Measurements from ENCODE around the gene MNAT1.
"Not testable (repeated sequence)": the region's sequence is repeated elsewhere in the genome, so short reads cannot be mapped to it uniquely, and the experiment has no call there.

The MNAT1 gene

DNA sequence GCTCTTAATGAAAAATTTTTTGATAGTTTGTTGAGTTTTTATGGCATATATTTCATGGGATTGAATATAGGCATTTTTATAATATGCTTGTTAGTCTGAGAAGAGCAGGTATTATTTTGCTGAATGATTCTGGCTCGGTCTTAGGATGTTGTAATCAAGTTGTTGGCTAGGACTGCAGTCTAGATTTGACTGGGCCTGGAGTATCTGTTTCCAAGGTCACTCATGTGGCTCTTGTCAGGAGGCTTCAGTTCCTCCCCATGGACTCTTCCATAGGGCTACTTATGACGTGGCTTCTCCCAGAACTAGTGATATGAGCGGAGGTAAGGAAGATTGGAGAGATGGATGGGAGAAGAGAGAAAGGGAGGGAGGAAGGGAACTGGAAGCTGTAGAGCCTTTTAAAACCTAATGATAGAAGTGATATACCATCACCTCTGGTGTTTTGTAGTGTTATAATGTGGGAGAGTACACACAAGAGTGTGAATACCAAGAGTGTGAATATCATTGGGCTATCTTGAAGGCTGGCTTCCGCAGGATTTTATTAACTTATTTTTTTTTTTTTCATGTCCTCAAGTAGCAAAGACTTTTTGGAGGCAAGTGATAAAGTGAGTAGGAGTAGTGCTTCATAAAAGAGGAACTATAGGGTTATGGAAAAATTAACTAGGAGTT is 4.4 kb downstream of the MNAT1 start:
- DNase-seq, result peak; percentile 39

DNA sequence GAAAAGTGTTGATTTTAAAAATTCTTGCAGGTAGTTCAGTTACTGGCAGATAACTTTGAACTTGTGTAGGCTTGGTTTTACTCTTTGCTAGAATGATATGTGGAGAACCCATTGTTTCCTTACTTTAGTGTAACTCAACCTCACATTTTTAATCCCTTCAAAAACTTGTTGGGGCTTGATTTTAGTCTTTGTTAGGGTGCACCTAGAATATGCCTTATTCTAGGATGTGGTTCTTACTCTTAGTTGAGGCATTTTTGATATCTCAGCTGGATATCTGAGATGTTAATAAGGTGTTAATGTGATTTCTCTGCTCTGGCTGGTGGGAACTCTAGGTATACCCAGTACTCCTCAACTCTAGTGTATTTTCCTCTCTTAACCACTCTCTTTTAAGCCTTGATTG is 10.0 kb downstream of the MNAT1 start:
- DNase-seq, result no peak

DNA sequence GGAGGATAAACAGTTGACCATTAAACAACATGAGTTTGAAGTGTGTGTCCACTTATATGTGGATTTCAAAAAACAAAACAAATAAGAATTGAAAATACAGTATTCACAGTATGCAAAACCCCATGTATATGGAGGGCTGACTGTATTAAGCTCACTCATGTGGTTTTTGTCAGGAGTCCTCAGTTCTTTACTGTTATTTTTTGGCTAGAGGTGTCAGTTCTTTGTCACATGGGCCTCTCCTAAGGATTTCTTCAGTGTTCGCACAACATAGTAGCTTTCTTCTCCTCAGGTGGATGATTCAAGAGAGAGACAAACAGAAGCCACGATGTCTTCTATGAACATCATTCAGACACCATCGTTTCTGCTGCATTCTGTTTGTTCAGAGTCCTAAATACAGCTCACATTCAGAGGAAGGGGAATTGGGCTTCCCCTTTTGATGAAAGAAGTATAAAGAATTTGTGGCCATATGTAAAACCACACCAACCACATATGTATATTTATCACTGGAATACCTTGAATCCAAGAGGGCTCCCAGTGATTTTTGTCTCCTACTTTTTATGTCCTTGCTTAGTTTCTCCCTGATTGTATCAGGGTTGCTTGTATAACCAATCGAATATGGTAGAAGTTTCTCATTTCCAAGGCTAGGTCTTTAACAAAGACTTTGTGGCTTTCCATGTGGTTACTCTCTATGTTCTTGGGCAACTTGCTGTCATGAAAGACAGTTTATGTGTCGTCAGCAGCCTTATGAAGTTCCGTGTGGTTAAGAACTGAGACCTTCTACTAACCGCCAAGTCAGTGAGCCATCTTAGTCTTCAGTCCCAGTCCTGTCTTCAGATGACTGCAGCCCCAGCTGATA is 18.9 kb downstream of the MNAT1 start:
- DNase-seq, result peak; percentile 97

- no peak for DNase-seq
These were observed 22.3 kb downstream of the MNAT1 start for GRCh38 chr14:60756847-60757246.

DNA sequence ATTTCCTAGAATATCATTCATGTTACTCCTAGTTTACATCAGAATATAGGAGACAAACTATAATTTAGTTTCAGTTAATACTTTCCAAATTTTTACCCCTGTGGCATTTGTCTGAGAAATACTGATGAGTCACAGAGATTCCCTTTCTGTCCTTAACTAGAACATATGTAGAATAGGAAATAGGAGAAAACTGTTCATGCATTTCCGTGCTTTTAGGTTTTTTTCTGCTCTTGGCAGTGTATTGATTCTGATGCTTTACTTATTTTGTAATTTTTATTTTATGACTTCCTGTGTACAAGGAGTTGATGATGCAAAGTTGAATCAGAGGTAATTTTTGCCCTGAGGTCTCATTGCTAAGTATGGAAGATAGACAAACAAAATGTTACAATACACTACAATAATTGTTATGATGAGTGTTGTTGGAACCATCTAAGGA is 23.0 kb downstream of the MNAT1 start:
- DNase-seq, result no peak

DNA sequence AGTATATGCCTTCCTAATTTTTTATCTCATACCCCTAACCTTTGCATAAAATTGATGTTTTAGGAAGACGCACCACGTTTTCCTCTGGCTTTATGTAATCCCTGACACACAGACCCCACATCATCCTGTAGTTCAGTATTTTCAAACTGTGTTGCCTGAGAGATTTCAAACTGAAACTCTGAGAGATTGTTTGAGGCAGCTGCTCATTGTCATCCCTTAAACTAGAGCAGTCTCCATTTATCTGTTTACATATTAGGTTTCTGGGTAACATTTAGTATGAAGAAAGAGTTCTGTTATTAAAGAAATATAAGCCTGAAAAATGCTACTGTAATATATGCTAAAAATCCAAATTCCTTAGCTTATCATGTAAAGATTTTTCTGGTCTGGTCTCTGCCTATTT is 24.3 kb downstream of the MNAT1 start:
- DNase-seq, result no peak

DNA sequence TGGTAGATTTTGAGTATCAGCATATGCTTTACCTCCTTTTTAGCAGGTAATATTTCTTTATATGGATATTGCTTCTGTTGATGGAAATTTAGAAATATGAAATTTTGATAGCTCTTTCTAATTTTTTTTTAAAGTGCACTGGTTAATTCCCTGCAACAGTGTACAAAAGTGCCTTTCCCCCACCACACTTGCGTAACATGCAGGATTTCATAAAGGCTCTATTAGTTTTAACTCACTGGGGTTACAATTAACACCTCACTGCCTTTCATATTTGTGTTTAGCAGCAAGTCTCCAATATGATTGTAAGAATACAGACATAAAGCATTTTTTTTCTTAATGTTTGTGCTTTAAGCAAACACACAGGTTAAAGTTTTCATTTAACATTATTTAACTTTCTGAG is 25.6 kb downstream of the MNAT1 start:
- peak; percentile 24 for DNase-seq

DNA sequence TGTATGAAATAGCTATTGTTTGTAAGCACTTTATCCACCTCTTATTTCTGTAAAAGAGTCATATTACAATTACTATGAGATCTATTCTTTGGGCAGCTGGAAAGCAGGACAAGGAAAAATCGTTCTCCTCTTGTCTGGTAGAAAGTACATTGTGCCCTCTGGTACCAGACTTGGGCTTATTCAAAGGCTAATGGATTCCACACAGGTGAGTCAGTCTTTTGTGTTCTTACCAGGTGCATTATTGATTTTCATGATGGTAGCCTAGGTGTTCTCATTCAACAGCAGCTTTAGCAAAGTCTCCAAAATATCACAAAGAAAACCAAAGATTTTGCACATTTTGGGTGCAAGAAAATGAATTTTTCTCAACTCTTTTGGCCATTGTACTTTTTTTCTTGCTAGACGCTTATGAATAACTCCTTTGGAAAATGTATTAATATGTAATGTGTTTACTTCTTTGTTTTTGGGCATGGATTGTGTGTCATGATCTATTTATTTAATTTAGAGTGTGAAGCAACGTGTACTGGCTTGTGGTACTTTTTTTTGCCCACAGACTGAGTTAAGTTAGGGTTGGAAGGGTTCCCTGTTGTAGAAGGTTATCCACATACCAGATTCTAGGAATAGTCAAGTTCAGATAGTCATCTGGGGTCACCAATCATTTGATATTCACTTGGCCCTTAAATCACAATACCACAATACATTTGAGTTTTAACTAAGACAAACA is 26.2 kb downstream of the MNAT1 start:
- no peak for DNase-seq

DNA sequence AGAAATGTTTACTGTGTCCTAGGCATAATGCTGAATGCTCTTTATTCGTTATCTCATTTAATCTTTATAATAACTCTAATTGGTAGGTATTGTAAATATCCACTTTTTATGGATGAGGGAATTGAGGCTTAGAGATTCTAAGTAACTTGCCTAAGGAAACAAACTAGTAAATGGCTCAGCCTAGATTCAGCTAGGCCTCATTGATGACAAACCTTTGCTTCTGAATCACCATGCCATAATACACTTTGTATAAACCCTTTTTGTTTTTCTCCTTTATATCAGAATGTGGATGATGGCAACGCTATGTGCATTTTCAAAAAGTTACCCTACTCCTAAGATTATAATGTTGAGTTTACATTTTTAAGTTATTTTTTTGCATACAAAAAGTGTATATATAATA is 34.0 kb downstream of the MNAT1 start:
- DNase-seq, result no peak

- DNase-seq, result no peak
These were observed 36.6 kb downstream of the MNAT1 start for GRCh38 chr14:60771117-60771516.

DNA sequence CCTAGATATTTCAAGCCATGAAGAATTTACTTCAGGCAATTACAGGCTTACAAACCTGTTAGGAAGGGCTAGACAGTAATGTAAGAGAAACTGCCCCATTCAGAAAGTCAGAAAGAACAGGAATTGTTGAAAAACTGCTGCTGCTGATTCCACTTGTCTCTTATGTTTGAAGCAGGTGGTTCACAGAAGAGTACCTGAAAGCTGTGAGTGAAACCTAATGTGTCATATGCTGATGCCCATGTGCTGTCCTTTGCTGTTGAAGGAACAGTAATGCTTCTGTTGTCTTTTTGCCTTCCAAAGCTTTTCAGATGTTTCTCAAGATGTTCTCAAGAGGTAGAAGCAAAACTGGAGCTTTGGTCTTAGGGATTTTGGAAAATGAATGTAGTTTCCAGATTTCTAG is 39.0 kb downstream of the MNAT1 start:
- no peak for DNase-seq

DNA sequence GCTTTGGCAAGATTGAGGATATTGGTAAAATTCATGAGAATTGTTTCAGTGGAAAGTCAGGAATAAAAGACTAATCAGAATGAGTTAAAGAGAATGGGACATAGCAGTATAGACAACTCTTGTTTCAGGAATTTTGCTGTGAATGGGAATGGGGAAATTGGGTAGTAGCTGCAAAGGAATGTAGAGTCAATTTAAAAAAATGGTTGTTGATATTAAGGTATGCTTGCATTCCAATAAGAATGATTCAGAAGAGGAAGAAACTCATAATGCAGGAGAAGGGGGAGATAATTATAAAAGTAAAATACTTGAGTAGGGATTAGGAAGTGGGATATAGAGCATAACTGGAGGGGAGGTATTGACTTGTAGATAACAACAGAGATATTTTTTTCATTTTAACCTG is 40.7 kb downstream of the MNAT1 start:
- no peak for DNase-seq

GRCh38 chr14:60777856-60778578 is 43.5 kb downstream of the MNAT1 start:
- DNase-seq, result no peak

GRCh38 chr14:60779745-60780514 is 45.4 kb downstream of the MNAT1 start:
- not testable (repeated sequence) for DNase-seq

DNA sequence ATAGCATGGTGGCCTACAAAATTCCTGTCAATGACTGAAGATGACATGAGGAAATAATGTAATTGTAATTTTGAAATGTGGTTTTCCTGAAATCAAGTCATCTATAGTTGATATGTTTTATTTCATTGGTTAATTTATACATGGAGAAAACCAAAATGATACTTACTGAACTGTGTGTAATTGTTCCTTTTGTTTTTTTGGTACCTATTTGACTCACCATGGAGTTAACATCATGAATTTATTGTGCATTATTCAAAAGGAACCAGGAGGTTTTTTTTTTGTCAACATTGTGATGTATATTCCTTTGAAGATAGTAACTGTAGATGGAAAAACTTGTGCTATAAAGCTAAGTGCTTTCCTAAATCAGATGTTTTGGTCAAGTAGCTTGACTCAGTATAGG is 46.0 kb downstream of the MNAT1 start:
- not testable (repeated sequence) for DNase-seq

- DNase-seq, result no peak
These were observed 52.3 kb downstream of the MNAT1 start for GRCh38 chr14:60786905-60787304.

GRCh38 chr14:60789656-60790055 is 55.1 kb downstream of the MNAT1 start:
- DNase-seq, result no peak

- DNase-seq, result no peak
These were observed 56.3 kb downstream of the MNAT1 start for GRCh38 chr14:60790850-60791249.

GRCh38 chr14:60796434-60796833 is 61.9 kb downstream of the MNAT1 start:
- no peak for DNase-seq

- DNase-seq, result no peak
These were observed 65.8 kb downstream of the MNAT1 start for GRCh38 chr14:60800409-60800808.

- no peak for DNase-seq
These were observed 69.3 kb downstream of the MNAT1 start for GRCh38 chr14:60803871-60804270.

DNA sequence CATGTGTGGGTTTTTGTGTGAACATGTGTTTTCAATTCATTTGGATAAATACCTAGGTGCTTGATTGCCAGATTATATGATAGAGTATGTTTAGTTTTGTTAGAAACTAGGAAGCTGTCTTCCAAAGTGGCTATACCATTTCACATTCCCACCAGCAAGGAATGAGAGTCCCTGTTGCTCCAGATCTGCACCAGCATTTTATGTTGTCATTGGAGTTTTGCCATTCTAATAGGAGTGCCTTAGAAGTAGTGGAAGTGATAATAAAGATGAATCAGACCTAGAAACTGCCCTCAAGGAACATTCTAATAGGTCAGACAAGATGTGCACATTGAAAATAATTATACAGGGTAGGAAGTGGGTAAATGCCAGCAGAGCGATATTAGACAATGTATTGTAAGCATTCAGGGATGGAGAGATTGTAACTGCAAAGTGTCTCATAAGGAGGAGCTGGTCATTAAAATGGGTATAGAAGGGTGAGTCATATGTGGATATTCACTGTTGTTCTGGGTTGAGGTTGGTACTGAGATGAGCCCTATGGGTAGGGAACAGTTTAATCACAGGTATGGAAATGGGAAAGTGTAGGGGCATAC is 71.4 kb downstream of the MNAT1 start:
- DNase-seq, result no peak
